HCT116 (cell line): ENCODE results near the gene TCF7L2. TPM values are rescaled to one million over a fixed set of nuclear protein-coding genes. Genes with fewer than 3 reads are reported as not detected.
A peak's percentile ranks its signal among the peaks of the same experiment; 100 is the strongest.

ENCODE experiments used
- ATAC-seq: fragments of 200-7000 bp; cut with Tn5 transposase; 2 replicates; pipeline ENCODE4 v1.9.1; 2020; ENCODE audit warnings: mild to moderate bottlenecking, moderate library complexity
- BruUV-seq: library from RNA; stranded (reverse); fragments of 400-500 nt; replicated peaks from 2 replicates; lab custom pipeline; 2021; lab: Mats Ljungman, UMichigan
- CTCF ChIA-PET: fragments of 300-600 bp; sonication (Branson Sonifier 250); formaldehyde crosslinking; loops from one replicate; lab custom pipeline; 2021; ENCODE audit warnings: antibody characterized with exemption; lab: Charles Lee
- POLR2A ChIA-PET: fragments of 300-600, 350-600 bp; sonication (Branson Sonifier 250); formaldehyde crosslinking; loops from one replicate; lab custom pipeline; 2021; ENCODE audit warnings: antibody characterized with exemption; lab: Charles Lee
- RAD21 ChIA-PET, 2 experiments: fragments of 300-600 bp; sonication (Branson Sonifier 250); formaldehyde crosslinking; loops; one replicate each; lab custom pipeline; 2023; ENCODE audit warnings: low total read pairs in 2 of 2; ENCODE audit not compliant: uncharacterized antibody in 2 of 2, unreplicated experiment in 2 of 2, low non-redundant PET in 1 of 2; lab: Charles Lee
- DNase-seq: peaks from one replicate; pipeline ENCODE4 v3.0.0-alpha.2; 2010; ENCODE audit warnings: low read depth, low spot score
- H2AFZ ChIP-seq: fragments of 200-600 bp; shearing (Covaris generic), sonication (generic); 2 replicates; pipeline ENCODE4 v1.6.1; 2017; ENCODE audit warnings: low read depth, mixed run types, mixed read lengths, antibody characterized with exemption, low read length; ENCODE audit not compliant: poor library complexity, severe bottlenecking
- H3K27ac ChIP-seq: 2 replicates; pipeline ENCODE4 v1.5.1; 2012; ENCODE audit warnings: low read depth, low read length
- H3K27me3 ChIP-seq: fragments of 200-600 bp; sonication (generic); 2 replicates; pipeline ENCODE4 v1.6.1; 2016; ENCODE audit warnings: mixed run types, low read length, mixed read lengths; ENCODE audit not compliant: insufficient read depth
- H3K36me3 ChIP-seq, 2 experiments: fragments of 200-500 bp in 1 of 2; fragments of 200-600 bp in 1 of 2; sonication (Bioruptor generic) in 1 of 2; sonication (generic) in 1 of 2; 2 replicates each; pipeline versions ENCODE4 v1.5.1 to v1.6.1; 2014 to 2016; ENCODE audit warnings: low read length in 2 of 2, inconsistent platforms in 1 of 2, mixed read lengths in 1 of 2, mixed run types in 1 of 2; ENCODE audit not compliant: insufficient read depth in 2 of 2, control insufficient read depth in 1 of 2
- H3K4me1 ChIP-seq, 2 experiments: fragments of 200-600 bp in 1 of 2; sonication (generic) in 1 of 2; 2 replicates each; pipeline versions ENCODE4 v1.5.1 to v1.6.1; 2012 to 2017; ENCODE audit warnings: low read length in 2 of 2, inconsistent platforms in 1 of 2, mild to moderate bottlenecking in 1 of 2, mixed read lengths in 1 of 2, mixed run types in 1 of 2, moderate library complexity in 1 of 2; ENCODE audit not compliant: insufficient read depth in 2 of 2, control insufficient read depth in 1 of 2
- H3K4me2 ChIP-seq: fragments of 200-600 bp; sonication (generic); 2 replicates; pipeline ENCODE4 v1.6.1; 2017; ENCODE audit warnings: mixed run types, low read length, mixed read lengths
- H3K4me3 ChIP-seq, 2 experiments: fragments of 200-600 bp in 1 of 2; sonication (generic) in 1 of 2; replicated peaks in 1 of 2; 2 replicates each; pipeline ENCODE4 v1.5.1; 2011 to 2016; ENCODE audit warnings: low read length in 2 of 2, control low read depth in 1 of 2, low read depth in 1 of 2, mild to moderate bottlenecking in 1 of 2, mixed read lengths in 1 of 2, mixed run types in 1 of 2
- H3K79me2 ChIP-seq: fragments of 200-600 bp; sonication (generic); 2 replicates; pipeline ENCODE4 v1.6.1; 2017; ENCODE audit warnings: mild to moderate bottlenecking, mixed run types, low read length, moderate library complexity, mixed read lengths; ENCODE audit not compliant: insufficient read depth
- H3K9ac ChIP-seq: fragments of 200-600 bp; sonication (generic); 2 replicates; pipeline ENCODE4 v1.6.1; 2016; ENCODE audit warnings: low read length, mixed read lengths
- H3K9me2 ChIP-seq: fragments of 200-600 bp; sonication (generic), shearing (Covaris generic); 2 replicates; pipeline ENCODE4 v1.6.1; 2017; ENCODE audit warnings: mixed run types, mild to moderate bottlenecking, moderate library complexity; ENCODE audit not compliant: insufficient read depth
- H3K9me3 ChIP-seq, 2 experiments: fragments of 200-500 bp in 1 of 2; fragments of 200-600 bp in 1 of 2; sonication (Bioruptor generic) in 1 of 2; sonication (generic) in 1 of 2; 2 replicates each; pipeline ENCODE4 v1.6.1; 2014 to 2017; ENCODE audit warnings: low read length in 2 of 2, mixed read lengths in 2 of 2, inconsistent platforms in 1 of 2, low read depth in 1 of 2, mild to moderate bottlenecking in 1 of 2, mixed run types in 1 of 2, moderate library complexity in 1 of 2; ENCODE audit not compliant: control insufficient read depth in 1 of 2, insufficient read depth in 1 of 2
- H4K20me1 ChIP-seq: fragments of 200-600 bp; sonication (generic), shearing (Covaris generic); 2 replicates; pipeline ENCODE4 v1.6.1; 2017; ENCODE audit warnings: mixed run types, mild to moderate bottlenecking, moderate library complexity; ENCODE audit not compliant: insufficient read depth
- CBX3 ChIP-seq: IDR thresholded peaks from 2 replicates; pipeline ENCODE4 v1.6.1; 2012; ENCODE audit warnings: low read depth
- EGR1 ChIP-seq: IDR thresholded peaks from 2 replicates; pipeline ENCODE4 v1.6.1; 2012; ENCODE audit warnings: low read depth
- FOSL1 ChIP-seq: IDR thresholded peaks from 2 replicates; pipeline ENCODE4 v1.6.1; 2012; ENCODE audit warnings: low read depth
- MAX ChIP-seq: IDR thresholded peaks from 2 replicates; pipeline ENCODE4 v1.6.1; 2012
- POLR2AphosphoS5 ChIP-seq: IDR thresholded peaks from 2 replicates; pipeline ENCODE4 v1.6.1; 2011; ENCODE audit warnings: mild to moderate bottlenecking, low read depth, low read length, moderate library complexity
- TCF7L2 ChIP-seq: IDR thresholded peaks from 2 replicates; pipeline ENCODE4 v1.7.0; 2011; ENCODE audit warnings: borderline replicate concordance, inconsistent platforms; ENCODE audit not compliant: insufficient read depth, insufficient read length; ENCODE audit errors: extremely low read depth
- ZFX ChIP-seq: fragments of 450-650 bp; IDR thresholded peaks from 2 replicates; pipeline ENCODE4 v1.6.1; 2017
- intact Hi-C: fragments of 100-400 bp; cut with micrococcal nuclease; formaldehyde crosslinking; loops from 2 replicates; pipeline ENCODE4 v1.10.0; 2022
- total RNA-seq: library from RNA; stranded (reverse); gene quantifications from one replicate; pipeline ENCODE4 v1.2.1, GENCODE V29; 2021; ENCODE audit not compliant: unreplicated experiment

TCF7L2 gene
- total RNA-seq, 1 experiment from 2014 or later = 164 TPM

- Histone ChIP-seq H3K27ac (no peak overlapping the region), H3K4me1 (peaks cover 5 to 20% of the 10 kb centered on the region in 2 experiments; a peak in 2 of 4 replicates), H3K27me3 (no peaks in the 10 kb centered on the region), H3K4me3 (no peak overlapping the region), H4K20me1 (peaks cover 56% of the 10 kb centered on the region; the same call in 1 of the 2 replicates), H3K79me2 (peaks cover 100% of the 10 kb centered on the region), H3K36me3 (peaks cover 37 to 71% of the 10 kb centered on the region in 2 experiments), H2AFZ (no peak overlapping the region), H3K9me2 (no peaks in the 10 kb centered on the region), H3K9me3 (no peaks in the 10 kb centered on the region), H3K4me2 (no peak overlapping the region), H3K9ac (no peak overlapping the region)
- DNase-seq (no peak), ATAC-seq (no peak)
- RAD21 ChIA-PET = no interaction called here
- TF ChIP-seq ZFX (no peak), EGR1 (no peak), MAX (no peak), POLR2AphosphoS5 (no peak; the same call in 1 of the 2 replicates), FOSL1 (no peak)
- POLR2A ChIA-PET = no interaction called here
- intact Hi-C loops = no loop called here
- CTCF ChIA-PET = no interaction called here
- no TSS peak for BruUV-seq
Observed at GRCh38 chr10:113006656-113007342, 56.8 kb downstream of the TCF7L2 start.

- Histone ChIP-seq H3K9ac (no peak overlapping the region), H3K9me2 (no peaks in the 10 kb centered on the region), H2AFZ (no peak overlapping the region), H3K36me3 (peaks cover 36 to 71% of the 10 kb centered on the region in 2 experiments), H3K9me3 (no peaks in the 10 kb centered on the region), H3K79me2 (peaks cover 100% of the 10 kb centered on the region), H3K4me1 (peaks cover 5 to 20% of the 10 kb centered on the region in 2 experiments; a peak in 2 of 4 replicates), H3K27ac (no peak overlapping the region), H3K4me3 (no peak overlapping the region), H4K20me1 (peaks cover 58% of the 10 kb centered on the region; the same call in 1 of the 2 replicates), H3K4me2 (no peak overlapping the region), H3K27me3 (no peaks in the 10 kb centered on the region)
- intact Hi-C loops = no loop called here
- ChIA-PET RAD21 (no interaction called here), CTCF (no interaction called here), POLR2A (no interaction called here)
- ATAC-seq = no peak
- BruUV-seq = no TSS peak
- no peak for DNase-seq
- TF ChIP-seq TCF7L2 (peak; percentile 98), POLR2AphosphoS5 (no peak), CBX3 (no peak)
Observed at GRCh38 chr10:113007343-113007771, 57.3 kb downstream of the TCF7L2 start.
